ENCODE results near the gene PSME1. TPM values are rescaled to one million over a fixed set of nuclear protein-coding genes. Genes with fewer than 3 reads are reported as not detected.

Gene PSME1
- total and polyA plus RNA-seq, 2 of the 13 experiments (the other 11 are each of a cell fraction or from before 2014, with no cell fraction given): 159 to 608 TPM

- no peak for TF ChIP-seq HDAC6 (IDR thresholded peaks at IDR 0.05; ENCODE audit: low read depth, low read length)
- 0 out of 2 replicates have a peak, but pooled peaks have one; percentile 36 for TF ChIP-seq ZNF225 (CRISPR knock-in tag; IDR thresholded peaks at IDR 0.05)
- TF ChIP-seq TRAFD1 (CRISPR knock-in tag; IDR thresholded peaks at IDR 0.05; ENCODE audit: borderline replicate concordance): no peak
- TF ChIP-seq RFX5 (IDR thresholded peaks at IDR 0.05; ENCODE audit: low read depth, low read length): no peak
- TF ChIP-seq NRL (CRISPR knock-in tag; IDR thresholded peaks at IDR 0.05; ENCODE audit: borderline replicate concordance): 0 out of 2 replicates have a peak, but pooled peaks have one; percentile 36
- no peak for TF ChIP-seq ZNF737 (CRISPR knock-in tag; IDR thresholded peaks at IDR 0.05; ENCODE audit: borderline replicate concordance)
- TF ChIP-seq NR3C1 (CRISPR knock-in tag; IDR thresholded peaks at IDR 0.05): no peak
- no peak for TF ChIP-seq MIXL1 (CRISPR knock-in tag; IDR thresholded peaks at IDR 0.05)
- no peak for TF ChIP-seq ZNF749 (CRISPR knock-in tag; IDR thresholded peaks at IDR 0.05; ENCODE audit: borderline replicate concordance)
- TF ChIP-seq ZNF879 (CRISPR knock-in tag; IDR thresholded peaks at IDR 0.05): 0 out of 2 replicates have a peak, but pooled peaks have one; percentile 32
- peak; percentile 33; the same call in 1 of the 2 replicates for TF ChIP-seq ZNF891 (CRISPR knock-in tag; IDR thresholded peaks at IDR 0.05)
Observed at GRCh38 chr14:24117179-24117578, 18.8 kb upstream of the PSME1 start (continued).

GRCh38 chr14:24119691-24120090 is 16.3 kb upstream of the PSME1 start:
- H3K27me3 ChIP-seq (ENCODE audit: control insufficient read depth in 1 of 2, insufficient read depth in 2 of 2, low read length in 2 of 2): no peaks in the 10 kb centered on the region; a peak in 1 of 5 replicates
- POLR2A ChIA-PET: interaction anchor here (1.3 to 15.5 kb wide), 5 partner anchors 14 to 151 kb away, joined by 3 to 977 read pairs (median 279); partner anchors contain the start of genes EMC9, FITM1, IRF9 and PCK2
- TF ChIP-seq SNAPC5 (CRISPR knock-in tag; IDR thresholded peaks at IDR 0.05; ENCODE audit: borderline replicate concordance): 0 out of 2 replicates have a peak, but pooled peaks have one; percentile 28
- no peak for TF ChIP-seq ZNF557 (CRISPR knock-in tag; IDR thresholded peaks at IDR 0.05)
- H2AFZ ChIP-seq (ENCODE audit: low read length): no peak overlapping the region
- DNase-seq (ENCODE audit: low spot score) (no peak), ATAC-seq (no peak), FAIRE-seq (no peak)
- H3K4me2 ChIP-seq (ENCODE audit: low read depth, low read length): no peak overlapping the region
- H3K9me3 ChIP-seq (ENCODE audit: low read length): no peaks in the 10 kb centered on the region
- H3K4me1 ChIP-seq (ENCODE audit: insufficient read depth, low read length): peaks cover 24% of the 10 kb centered on the region
- H3K79me2 ChIP-seq (ENCODE audit: insufficient read depth, low read length): peaks cover 33% of the 10 kb centered on the region
- no peak overlapping the region for H3K9ac ChIP-seq (ENCODE audit: insufficient read depth, low read depth, low read length)
- CTCF ChIA-PET (ENCODE audit: low intra/inter-chr PET ratio, low total read pairs): no interaction called here
- peaks cover 66 to 75% of the 10 kb centered on the region in 2 experiments for H3K36me3 ChIP-seq (replicated peaks in 1 of 2; ENCODE audit: control insufficient read depth in 1 of 2, insufficient read depth in 2 of 2, low read length in 2 of 2)
- no TSS peak for BruUV-seq (replicated peaks)
- 97% methylated on average over 6 of the region's 6 CpGs for WGBS (ENCODE audit: low lambda C conversion rate)
- in situ Hi-C loops (cut with HindIII; ENCODE audit: extremely low pct_ligation_motif_present, low pct_unique_long_range_greater_than_20kb): loop anchor here (25.0 kb wide), 1 partner anchor 1532 kb away; the partner anchor contains the start of genes ABHD4 and DAD1
- intact Hi-C loops (cut with micrococcal nuclease; ENCODE audit: unreplicated experiment): loop anchor here (10.0 kb wide), 2 partner anchors 815 to 1025 kb away; partner anchors contain the start of genes ACIN1, BCL2L2, C14orf119 and PPP1R3E
- H4K20me1 ChIP-seq (ENCODE audit: insufficient read depth, low read length): no peaks in the 10 kb centered on the region
- no peak overlapping the region for H3K4me3 ChIP-seq (replicated peaks in 1 of 3; ENCODE audit: insufficient read depth in 1 of 3, low read depth in 2 of 3, low read length in 3 of 3)
- H3K27ac ChIP-seq (ENCODE audit: extremely low read length, insufficient read depth, low read length): no peak overlapping the region

Data from HepG2 (cell line).